WI38 (cell line): ENCODE measurements around the gene TUNAR.

Experiments
- H3K4me3 ChIP-seq: 2 replicates; pipeline ENCODE4 v1.5.1; 2011; ENCODE audit warnings: low read depth, mild to moderate bottlenecking, control low read depth, low read length
- TF ChIP-seq, protein P1 (sequence below): IDR thresholded peaks from 2 replicates; pipeline ENCODE4 v1.5.1; 2012; ENCODE audit warnings: low read depth, mild to moderate bottlenecking, control low read depth, low read length

Gene TUNAR

DNA sequence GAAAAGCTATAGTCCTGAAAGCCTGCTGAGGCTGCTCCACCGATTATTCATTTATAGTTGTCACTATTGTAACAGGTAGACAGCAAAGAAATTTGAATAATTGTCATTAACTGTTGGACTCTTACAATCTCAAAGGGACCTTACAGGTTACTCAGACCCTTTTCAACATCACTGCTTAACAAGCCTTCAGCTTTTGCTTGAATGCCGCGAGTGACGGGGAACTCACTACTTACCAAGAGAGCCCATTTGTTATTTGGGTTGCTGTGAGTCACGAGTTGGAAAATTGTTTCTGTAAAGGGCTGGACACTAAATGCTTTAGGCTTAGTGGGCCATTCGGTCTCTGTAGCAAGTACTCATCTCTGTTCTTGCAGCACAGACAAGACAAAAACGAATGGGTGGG lies 5.9 kb upstream of the TUNAR start:
- H3K4me3 ChIP-seq = no peak overlapping the region

DNA sequence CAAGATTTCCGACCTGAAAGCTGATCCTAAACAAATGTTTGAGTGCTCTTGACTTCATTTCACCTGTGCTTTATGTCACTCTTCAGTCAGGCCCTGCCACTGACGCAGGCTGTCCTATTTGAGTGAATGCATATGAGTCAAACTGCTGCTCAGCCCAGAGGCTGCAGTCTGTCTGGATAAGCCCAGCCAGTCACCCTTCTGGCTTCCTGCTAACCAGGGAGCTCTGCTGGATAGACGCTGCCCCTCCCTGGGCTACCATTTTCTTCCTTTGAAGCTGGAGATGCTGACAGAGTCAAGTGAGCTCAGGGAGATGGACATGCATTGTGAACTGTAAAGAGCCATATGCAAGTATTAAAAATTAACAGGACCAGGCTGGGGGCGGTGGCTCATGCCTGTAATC lies 5.1 kb upstream of the TUNAR start:
- TF ChIP-seq, protein P1, sequence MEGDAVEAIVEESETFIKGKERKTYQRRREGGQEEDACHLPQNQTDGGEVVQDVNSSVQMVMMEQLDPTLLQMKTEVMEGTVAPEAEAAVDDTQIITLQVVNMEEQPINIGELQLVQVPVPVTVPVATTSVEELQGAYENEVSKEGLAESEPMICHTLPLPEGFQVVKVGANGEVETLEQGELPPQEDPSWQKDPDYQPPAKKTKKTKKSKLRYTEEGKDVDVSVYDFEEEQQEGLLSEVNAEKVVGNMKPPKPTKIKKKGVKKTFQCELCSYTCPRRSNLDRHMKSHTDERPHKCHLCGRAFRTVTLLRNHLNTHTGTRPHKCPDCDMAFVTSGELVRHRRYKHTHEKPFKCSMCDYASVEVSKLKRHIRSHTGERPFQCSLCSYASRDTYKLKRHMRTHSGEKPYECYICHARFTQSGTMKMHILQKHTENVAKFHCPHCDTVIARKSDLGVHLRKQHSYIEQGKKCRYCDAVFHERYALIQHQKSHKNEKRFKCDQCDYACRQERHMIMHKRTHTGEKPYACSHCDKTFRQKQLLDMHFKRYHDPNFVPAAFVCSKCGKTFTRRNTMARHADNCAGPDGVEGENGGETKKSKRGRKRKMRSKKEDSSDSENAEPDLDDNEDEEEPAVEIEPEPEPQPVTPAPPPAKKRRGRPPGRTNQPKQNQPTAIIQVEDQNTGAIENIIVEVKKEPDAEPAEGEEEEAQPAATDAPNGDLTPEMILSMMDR = no peak
- no peak overlapping the region for H3K4me3 ChIP-seq

More for the DNA sequence above, 5.9 kb upstream of the TUNAR start:
- TF ChIP-seq, protein P1 = no peak

DNA sequence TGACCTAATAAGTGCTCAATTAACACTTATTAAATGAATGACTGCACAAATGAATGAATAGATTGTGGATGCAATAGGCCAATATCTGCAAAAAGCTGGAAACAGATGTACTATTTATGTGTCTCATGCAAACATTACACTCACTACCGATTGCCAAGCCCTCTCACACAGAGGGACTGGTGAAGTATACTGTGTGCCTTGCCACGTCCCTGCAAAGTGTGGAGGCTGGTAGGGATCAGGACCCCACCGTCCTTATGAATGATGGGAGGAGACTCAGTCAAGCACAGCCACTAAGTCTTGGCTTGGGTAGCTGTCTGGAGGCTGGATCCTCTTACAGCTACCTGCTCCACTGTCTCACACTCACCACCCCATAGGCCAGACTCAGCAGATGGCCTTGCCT lies 3.9 kb upstream of the TUNAR start:
- H3K4me3 ChIP-seq = no peak overlapping the region
- TF ChIP-seq, protein P1 = no peak

DNA sequence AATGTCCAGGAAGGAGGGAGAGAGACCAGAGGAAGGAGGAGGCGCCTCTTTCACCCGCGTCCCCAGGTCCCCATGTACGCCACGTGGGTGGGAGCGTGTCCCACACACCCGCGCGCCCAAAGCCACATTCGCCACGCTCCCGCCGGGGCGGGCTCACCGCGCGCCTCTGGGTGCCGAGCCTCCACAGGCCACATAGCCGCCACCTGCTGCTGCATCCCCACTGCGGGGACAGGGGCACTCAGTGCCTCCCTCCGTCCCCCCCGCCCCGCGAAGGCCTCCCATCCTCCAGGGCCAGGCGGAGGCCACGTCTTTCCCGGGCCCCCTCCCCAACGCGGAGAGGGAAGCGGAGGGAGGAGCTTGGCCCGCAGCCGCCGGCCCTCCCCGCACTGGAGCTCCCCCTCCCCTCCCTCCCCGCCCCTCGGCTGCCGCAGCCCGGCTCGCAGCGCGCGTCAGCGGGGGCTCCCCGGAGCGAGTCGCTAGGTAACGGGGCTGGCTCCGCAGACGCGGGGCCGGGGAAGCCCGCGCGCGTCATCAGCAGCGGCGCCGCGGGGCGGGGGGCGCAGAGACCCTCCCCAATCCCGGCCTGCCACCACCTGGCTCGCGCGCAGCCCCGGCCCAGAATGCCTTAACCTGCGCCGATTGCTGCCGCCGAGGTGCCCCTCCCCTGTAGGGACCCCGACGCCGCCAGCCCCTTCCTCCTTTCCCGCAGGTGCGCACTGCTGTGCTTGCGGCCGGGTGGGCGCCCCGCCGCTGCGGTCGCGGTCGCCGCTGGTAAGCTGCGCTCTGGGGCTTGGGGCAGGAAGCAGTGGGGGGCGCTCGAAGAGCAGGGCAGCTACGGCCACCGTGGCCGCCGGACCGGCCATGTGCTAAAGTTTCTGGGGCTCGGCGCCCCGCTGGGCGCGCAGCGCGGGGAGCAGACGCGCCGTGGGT lies 536 bp upstream of the TUNAR start:
- H3K4me3 ChIP-seq = no peak overlapping the region

DNA sequence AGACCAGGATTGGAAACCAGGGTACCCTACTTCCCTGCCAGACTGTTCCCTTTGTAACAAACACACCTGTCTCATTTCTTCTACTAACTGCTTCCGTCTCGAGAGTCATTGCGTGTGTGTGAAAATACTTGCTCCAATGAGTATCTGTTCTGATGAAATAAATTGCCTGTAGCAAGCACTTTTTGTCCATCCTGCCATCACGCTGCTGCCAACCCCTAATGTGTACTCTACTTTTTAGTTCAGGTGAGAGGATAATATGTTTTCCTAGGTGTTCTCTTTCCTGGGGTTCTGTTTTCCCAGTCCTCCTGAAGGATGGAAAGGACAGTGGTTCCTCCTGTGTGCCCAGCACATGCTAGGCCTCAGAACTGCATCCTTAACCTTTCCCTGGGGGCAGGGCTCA lies 1.0 kb downstream of the TUNAR start:
- H3K4me3 ChIP-seq = no peak overlapping the region

More for the DNA sequence above, 536 bp upstream of the TUNAR start:
- TF ChIP-seq, protein P1 = no peak

DNA sequence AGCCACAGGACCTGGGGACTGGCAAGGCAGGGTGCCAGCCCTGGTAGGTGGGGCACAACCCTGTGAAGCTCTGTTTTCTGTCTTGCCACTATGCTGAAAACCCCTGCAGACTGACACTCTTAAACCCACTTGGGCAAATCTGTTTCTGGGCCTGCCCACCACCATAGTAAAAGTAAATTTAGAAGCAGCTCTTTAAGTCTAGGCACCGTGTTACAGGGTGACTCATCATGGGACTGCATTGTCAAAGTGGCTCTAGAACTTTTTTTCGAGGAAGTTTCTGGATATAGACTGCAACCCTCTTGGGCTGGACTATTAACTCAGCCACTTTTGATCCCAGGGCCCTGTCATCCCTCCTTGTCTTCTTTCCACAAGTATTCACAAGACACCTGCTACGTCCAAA lies 7.7 kb downstream of the TUNAR start:
- H3K4me3 ChIP-seq = no peak overlapping the region
- TF ChIP-seq, protein P1 = no peak

More for the DNA sequence above, 1.0 kb downstream of the TUNAR start:
- TF ChIP-seq, protein P1 = no peak

DNA sequence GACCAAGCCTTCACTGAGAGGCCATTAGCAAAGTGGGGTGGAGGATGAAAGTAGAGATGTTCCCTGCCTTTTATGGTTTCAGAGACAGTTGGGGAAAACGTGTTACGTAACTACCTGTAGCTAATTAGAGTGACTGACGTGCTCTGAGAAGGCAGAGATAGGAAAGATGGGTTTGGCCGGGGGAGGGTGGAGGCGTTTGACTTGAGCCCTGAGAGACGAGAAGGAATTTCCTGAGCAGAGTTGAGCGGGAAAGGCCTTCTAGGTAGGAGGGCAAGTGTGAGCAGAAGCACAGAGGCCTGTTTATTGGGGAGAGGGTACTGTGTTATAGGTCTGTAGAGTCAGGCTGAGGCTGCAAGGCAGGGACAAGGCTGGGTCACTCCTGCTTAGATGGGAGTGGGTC lies 8.6 kb downstream of the TUNAR start:
- H3K4me3 ChIP-seq = no peak overlapping the region
- TF ChIP-seq, protein P1 = no peak
